ENCODE data around the gene COL20A1.

The COL20A1 gene

GRCh38 chr20:63319164-63320040 lies 26.4 kb downstream of the COL20A1 start:
- DNase-seq (ENCODE audit: low read depth in 2 of 2), result no peak

- DNase-seq (ENCODE audit: low read depth in 2 of 2), result no peak
Measured at GRCh38 chr20:63320041-63320511, 27.1 kb downstream of the COL20A1 start.

- DNase-seq (ENCODE audit: low read depth in 2 of 2), result no peak
Measured at GRCh38 chr20:63320616-63321147, 27.7 kb downstream of the COL20A1 start.

GRCh38 chr20:63321148-63321831 lies 28.3 kb downstream of the COL20A1 start:
- no peak for DNase-seq (ENCODE audit: low read depth in 2 of 2)

- DNase-seq (ENCODE audit: low read depth in 2 of 2), result no peak
Measured at GRCh38 chr20:63322146-63322932, 29.4 kb downstream of the COL20A1 start.

GRCh38 chr20:63322933-63323273 lies 29.9 kb downstream of the COL20A1 start:
- no peak for DNase-seq (ENCODE audit: low read depth in 2 of 2)

GRCh38 chr20:63323357-63323981 lies 30.5 kb downstream of the COL20A1 start:
- DNase-seq (ENCODE audit: low read depth in 2 of 2), result no peak

- no peak for DNase-seq (ENCODE audit: low read depth in 2 of 2)
Measured at GRCh38 chr20:63325021-63325471, 32.1 kb downstream of the COL20A1 start.

GRCh38 chr20:63325554-63326313 lies 32.7 kb downstream of the COL20A1 start:
- no peak for DNase-seq (ENCODE audit: low read depth in 2 of 2)

- no peak for DNase-seq (ENCODE audit: low read depth in 2 of 2)
Measured at GRCh38 chr20:63326314-63327230, 33.6 kb downstream of the COL20A1 start.

GRCh38 chr20:63327231-63327745 lies 34.3 kb downstream of the COL20A1 start:
- DNase-seq (ENCODE audit: low read depth in 2 of 2), result no peak

GRCh38 chr20:63328026-63328700 lies 35.2 kb downstream of the COL20A1 start:
- no peak for DNase-seq (ENCODE audit: low read depth in 2 of 2)

GRCh38 chr20:63328718-63329275 lies 35.8 kb downstream of the COL20A1 start:
- DNase-seq (ENCODE audit: low read depth in 2 of 2), result no peak

GRCh38 chr20:63329331-63330083 lies 36.5 kb downstream of the COL20A1 start:
- no peak for DNase-seq (ENCODE audit: low read depth in 2 of 2)

GRCh38 chr20:63330084-63330760 lies 37.2 kb downstream of the COL20A1 start:
- no peak for DNase-seq (ENCODE audit: low read depth in 2 of 2)

GRCh38 chr20:63330940-63331339 lies 38.0 kb downstream of the COL20A1 start:
- DNase-seq (ENCODE audit: low read depth in 2 of 2), result no peak

GRCh38 chr20:63331741-63332400 lies 38.9 kb downstream of the COL20A1 start:
- no peak for DNase-seq (ENCODE audit: low read depth in 2 of 2)
